Immature natural killer cell (primary cell): ENCODE results near the gene FRMPD4. TPM values are rescaled to one million over a fixed set of nuclear protein-coding genes. Genes with fewer than 3 reads are reported as not detected.

Experiments
- DNase-seq, 3 donors: peaks; one replicate each; pipeline ENCODE4 v3.0.0; 2022; ENCODE audit warnings: mixed read lengths in 1 of 3
- H3K27ac Mint-ChIP-seq, 6 donors: one replicate each; pipeline ENCODE4 v1.8.0; 2020; ENCODE audit warnings: mixed read lengths in 6 of 6, mild to moderate bottlenecking in 5 of 6, inconsistent platforms in 4 of 6, moderate library complexity in 3 of 6
- H3K27me3 Mint-ChIP-seq, 3 donors: one replicate each; pipeline ENCODE4 v1.8.0; 2020 to 2021; ENCODE audit warnings: low read depth in 3 of 3, mild to moderate bottlenecking in 3 of 3, mixed read lengths in 3 of 3, moderate library complexity in 3 of 3, inconsistent platforms in 1 of 3
- H3K36me3 Mint-ChIP-seq, 3 donors: one replicate each; pipeline ENCODE4 v1.8.0; 2020; ENCODE audit warnings: mixed read lengths in 3 of 3, inconsistent platforms in 2 of 3, mild to moderate bottlenecking in 2 of 3
- H3K4me1 Mint-ChIP-seq, 2 donors: one replicate each; pipeline ENCODE4 v1.8.0; 2020; ENCODE audit warnings: inconsistent platforms in 2 of 2, mild to moderate bottlenecking in 2 of 2, mixed read lengths in 2 of 2, moderate library complexity in 1 of 2
- H3K4me3 Mint-ChIP-seq, 5 donors: one replicate each; pipeline ENCODE4 v1.8.0; 2020; ENCODE audit warnings: mild to moderate bottlenecking in 5 of 5, mixed read lengths in 5 of 5, inconsistent platforms in 3 of 5, moderate library complexity in 3 of 5
- H3K9me3 Mint-ChIP-seq, 6 donors: one replicate each; pipeline ENCODE4 v1.8.0; 2020; ENCODE audit warnings: mild to moderate bottlenecking in 6 of 6, mixed read lengths in 6 of 6, inconsistent platforms in 4 of 6, moderate library complexity in 3 of 6
- polyA plus RNA-seq, 3 donors: library from polyadenylated mRNA; unstranded; fragments of 300-500 nt; fragmentation: Illumina TruSeq; gene quantifications; one replicate each; pipeline ENCODE4 v1.2.3, GENCODE V29; 2021

The FRMPD4 gene
- polyA plus RNA-seq, 3 donors from 2014 or later = not detected

DNA sequence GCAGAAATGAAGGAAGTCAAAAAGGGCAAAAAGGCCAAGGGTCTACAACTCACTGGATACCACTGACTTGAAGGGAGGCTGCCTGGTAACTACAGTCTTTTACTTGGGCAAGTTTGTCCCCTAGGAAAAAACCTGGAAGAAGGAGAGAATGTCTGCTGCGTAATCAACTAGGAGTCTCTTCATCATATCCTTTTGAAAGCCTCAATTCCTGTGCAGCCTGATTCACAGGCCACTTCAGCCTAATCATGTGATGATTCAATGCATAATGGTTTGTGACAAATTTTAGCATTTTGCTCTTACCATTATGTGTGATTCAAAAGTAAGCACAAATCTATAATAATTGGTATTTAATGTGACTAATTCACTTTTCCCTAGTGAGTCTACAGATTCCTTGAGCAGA lies 273.6 kb downstream of the FRMPD4 start:
- DNase-seq = no peak
- Mint-ChIP-seq H3K9me3 (peaks cover 0 to 2% (median 0%) of the 10 kb centered on the region in 6 donors), H3K27me3 (peaks cover 0 to 7% (median 4%) of the 10 kb centered on the region in 3 donors), H3K4me3 (no peak overlapping the region), H3K4me1 (no peaks in the 10 kb centered on the region), H3K27ac (no peak overlapping the region), H3K36me3 (no peaks in the 10 kb centered on the region)

DNA sequence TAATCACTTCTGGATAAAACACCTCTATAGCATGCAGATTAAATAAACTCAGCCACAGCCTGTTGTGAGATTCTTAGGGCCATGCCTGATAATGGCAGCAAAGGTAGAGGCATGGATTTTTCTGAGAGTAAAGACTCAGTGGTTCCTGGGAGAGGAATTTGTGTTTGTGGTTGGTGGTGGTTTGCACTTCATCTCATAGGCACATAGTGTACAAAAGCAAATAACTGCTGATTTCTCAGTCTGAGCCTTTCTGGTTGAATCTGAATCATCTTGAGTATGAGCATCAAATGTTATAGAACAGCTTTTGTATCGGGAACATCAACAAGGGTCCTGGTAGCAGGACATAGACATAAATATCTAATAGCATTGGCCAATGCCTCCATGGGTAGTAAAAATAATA lies 274.3 kb downstream of the FRMPD4 start:
- peaks cover 0 to 7% (median 4%) of the 10 kb centered on the region in 3 donors for H3K27me3 Mint-ChIP-seq
- H3K36me3 Mint-ChIP-seq = no peaks in the 10 kb centered on the region
- DNase-seq = no peak
- peaks cover 0 to 2% (median 0%) of the 10 kb centered on the region in 6 donors for H3K9me3 Mint-ChIP-seq
- no peak overlapping the region for H3K4me3 Mint-ChIP-seq
- no peaks in the 10 kb centered on the region for H3K4me1 Mint-ChIP-seq
- no peak overlapping the region for H3K27ac Mint-ChIP-seq

DNA sequence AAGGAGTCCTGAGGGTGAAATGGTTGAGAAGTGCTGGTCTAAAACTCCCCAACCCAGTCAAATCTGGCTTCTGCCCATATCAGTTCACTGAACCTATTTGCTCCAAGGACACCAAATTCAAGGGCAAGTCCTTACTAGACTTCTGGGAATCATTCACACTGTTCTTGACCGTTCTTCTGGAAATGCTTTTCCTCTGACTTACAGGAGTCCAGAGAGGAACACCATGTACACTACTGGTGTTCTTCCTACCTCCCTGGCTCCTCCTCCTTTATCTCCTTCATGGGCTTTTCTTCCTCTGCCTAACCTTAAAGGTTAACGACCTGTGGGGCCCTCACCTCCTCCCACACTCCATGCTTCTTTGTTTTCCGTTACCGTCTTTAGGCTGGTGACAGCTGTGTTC lies 281.3 kb downstream of the FRMPD4 start:
- H3K27me3 Mint-ChIP-seq = peaks cover 0 to 3% (median 0%) of the 10 kb centered on the region in 3 donors
- H3K4me1 Mint-ChIP-seq = no peaks in the 10 kb centered on the region
- H3K36me3 Mint-ChIP-seq = no peaks in the 10 kb centered on the region
- no peak for DNase-seq
- no peak overlapping the region for H3K27ac Mint-ChIP-seq
- peaks cover 0 to 2% (median 0%) of the 10 kb centered on the region in 6 donors for H3K9me3 Mint-ChIP-seq
- H3K4me3 Mint-ChIP-seq = no peak overlapping the region

DNA sequence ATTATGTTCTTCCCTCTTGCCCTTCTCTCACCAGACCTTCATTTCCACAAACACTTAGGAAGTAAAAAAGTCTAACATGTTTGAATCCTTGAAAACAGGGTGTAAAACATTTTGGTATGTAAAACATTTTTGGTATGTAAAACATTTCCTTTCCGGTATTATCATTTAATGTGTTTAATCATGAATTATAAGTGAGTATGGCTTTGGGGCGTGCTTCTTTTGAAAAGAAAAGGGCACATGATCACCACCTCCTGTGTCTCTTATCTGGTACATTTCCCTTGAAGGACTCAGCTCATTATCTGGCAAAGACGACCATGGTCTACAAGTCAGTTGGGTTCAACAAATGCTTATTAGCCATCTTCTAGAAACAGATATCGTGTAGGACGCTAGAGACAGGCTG lies 283.6 kb downstream of the FRMPD4 start:
- Mint-ChIP-seq H3K27ac (no peak overlapping the region), H3K9me3 (peaks cover 0 to 2% (median 0%) of the 10 kb centered on the region in 6 donors), H3K4me3 (no peak overlapping the region), H3K36me3 (no peaks in the 10 kb centered on the region), H3K4me1 (no peaks in the 10 kb centered on the region), H3K27me3 (peaks cover 0 to 3% (median 2%) of the 10 kb centered on the region in 3 donors)
- DNase-seq = no peak

DNA sequence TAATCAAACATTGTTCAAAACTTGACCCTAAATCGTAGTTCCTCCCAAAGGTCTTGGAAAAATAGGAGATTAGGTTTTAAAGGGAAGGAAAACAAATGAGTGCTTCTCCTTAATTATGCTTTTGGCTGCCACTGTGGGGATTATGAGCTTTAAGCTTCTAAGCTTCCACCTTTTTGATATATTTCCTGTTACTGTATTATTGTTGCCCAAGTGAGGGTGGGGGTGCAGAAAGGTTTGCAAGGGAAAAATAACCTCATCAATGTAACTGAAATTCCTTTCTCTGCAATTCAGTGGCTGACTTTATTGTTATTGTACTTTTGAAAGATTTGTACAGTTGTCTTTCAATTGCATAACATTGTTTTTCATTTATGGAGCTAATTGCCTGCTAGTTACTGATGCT lies 285.1 kb downstream of the FRMPD4 start:
- no peak overlapping the region for H3K4me3 Mint-ChIP-seq
- H3K4me1 Mint-ChIP-seq = no peaks in the 10 kb centered on the region
- H3K27me3 Mint-ChIP-seq = peaks cover 2 to 3% (median 3%) of the 10 kb centered on the region in 3 donors
- no peak overlapping the region for H3K27ac Mint-ChIP-seq
- peaks cover 0 to 2% (median 0%) of the 10 kb centered on the region in 6 donors for H3K9me3 Mint-ChIP-seq
- no peaks in the 10 kb centered on the region for H3K36me3 Mint-ChIP-seq
- no peak for DNase-seq

DNA sequence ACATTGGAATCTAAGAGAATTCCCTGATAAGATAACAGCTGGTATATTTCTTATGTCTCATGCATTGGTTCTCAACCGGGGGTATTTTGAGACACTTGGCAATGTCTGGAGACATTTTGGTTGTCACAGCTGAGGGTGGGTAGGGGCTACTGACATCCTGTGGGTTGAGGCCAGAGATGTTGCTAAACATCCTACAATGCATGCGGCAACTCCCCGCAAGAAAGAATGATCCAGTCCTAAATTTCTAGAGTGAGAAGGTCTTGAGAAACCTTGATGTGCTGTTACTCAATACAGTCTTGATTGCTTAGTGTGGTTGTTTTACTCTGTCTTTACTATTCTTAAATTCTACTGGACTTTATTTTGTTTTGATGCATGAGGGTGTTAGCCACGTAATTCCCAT lies 287.2 kb downstream of the FRMPD4 start:
- Mint-ChIP-seq H3K9me3 (peaks cover 0 to 2% (median 0%) of the 10 kb centered on the region in 6 donors), H3K27ac (no peak overlapping the region), H3K4me3 (no peak overlapping the region), H3K4me1 (no peaks in the 10 kb centered on the region), H3K27me3 (peaks cover 1 to 3% (median 2%) of the 10 kb centered on the region in 3 donors), H3K36me3 (no peaks in the 10 kb centered on the region)
- no peak for DNase-seq

DNA sequence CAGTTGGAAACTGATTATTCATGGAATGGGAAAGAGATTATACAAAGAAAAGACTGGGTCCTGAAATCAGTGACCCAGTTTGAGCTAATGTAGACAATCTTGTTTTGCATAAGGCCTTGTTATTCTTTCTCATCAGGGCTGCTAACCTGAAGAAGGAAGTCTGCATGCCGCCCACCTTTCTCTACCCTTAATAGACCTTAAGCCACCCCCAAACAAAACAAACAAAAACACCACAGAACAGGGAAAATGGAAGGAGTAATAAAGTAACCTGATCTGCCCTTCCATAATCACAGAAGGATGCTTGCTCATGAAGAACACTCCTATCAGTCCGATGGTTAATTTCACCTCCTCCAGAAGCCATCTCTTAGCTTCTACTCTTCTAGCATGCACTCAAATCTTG lies 288.1 kb downstream of the FRMPD4 start:
- peaks cover 0 to 2% (median 0%) of the 10 kb centered on the region in 6 donors for H3K9me3 Mint-ChIP-seq
- H3K36me3 Mint-ChIP-seq = no peaks in the 10 kb centered on the region
- H3K4me3 Mint-ChIP-seq = no peak overlapping the region
- no peak for DNase-seq
- H3K4me1 Mint-ChIP-seq = no peaks in the 10 kb centered on the region
- H3K27ac Mint-ChIP-seq = no peak overlapping the region
- peaks cover 0 to 3% (median 2%) of the 10 kb centered on the region in 3 donors for H3K27me3 Mint-ChIP-seq

DNA sequence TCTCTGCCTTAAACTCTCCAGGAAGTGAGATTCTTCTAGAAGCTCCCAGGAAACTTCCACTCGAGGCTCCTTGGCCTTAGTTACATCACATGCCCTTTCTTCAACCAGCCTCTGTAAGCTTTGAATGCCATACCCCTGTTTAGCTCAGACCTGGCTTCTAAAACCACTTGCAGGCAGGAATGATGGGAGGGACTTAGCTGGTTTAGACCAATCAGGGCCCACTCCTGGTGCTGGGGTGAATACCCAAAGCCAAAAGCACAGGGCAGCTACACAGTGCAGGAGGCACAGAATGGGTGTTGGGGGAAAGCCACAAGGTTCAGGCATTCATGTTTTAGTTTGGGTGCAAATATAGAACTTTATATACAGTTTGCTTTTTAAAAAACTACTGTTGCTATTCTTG lies 296.2 kb downstream of the FRMPD4 start:
- DNase-seq = no peak
- Mint-ChIP-seq H3K9me3 (no peaks in the 10 kb centered on the region), H3K4me1 (no peaks in the 10 kb centered on the region), H3K27me3 (peaks cover 2 to 5% (median 2%) of the 10 kb centered on the region in 3 donors), H3K4me3 (no peak overlapping the region), H3K27ac (no peak overlapping the region), H3K36me3 (no peaks in the 10 kb centered on the region)

DNA sequence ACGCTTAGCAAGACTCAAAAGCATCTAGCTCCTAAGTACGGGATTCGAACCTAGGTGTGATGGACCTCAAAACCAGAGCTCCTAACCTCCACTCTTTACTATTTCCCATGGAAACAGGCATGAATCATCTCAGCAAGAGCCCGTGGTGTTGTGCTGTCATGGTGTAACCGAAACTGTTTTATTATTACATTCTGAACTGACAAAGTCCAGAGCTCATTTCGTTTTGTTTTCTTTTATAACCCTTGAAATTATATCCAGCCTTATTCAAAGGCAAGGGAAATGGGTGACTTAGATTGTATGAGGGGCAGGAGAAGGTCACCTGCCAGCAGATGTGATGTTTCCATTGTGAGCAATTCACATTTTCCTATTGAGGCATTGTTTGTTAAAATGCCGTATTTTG lies 301.1 kb downstream of the FRMPD4 start:
- Mint-ChIP-seq H3K4me1 (no peaks in the 10 kb centered on the region), H3K4me3 (no peak overlapping the region), H3K27me3 (peaks cover 2 to 5% (median 3%) of the 10 kb centered on the region in 3 donors), H3K9me3 (peaks cover 0 to 2% (median 0%) of the 10 kb centered on the region in 6 donors), H3K36me3 (no peaks in the 10 kb centered on the region), H3K27ac (no peak overlapping the region)
- DNase-seq = no peak

DNA sequence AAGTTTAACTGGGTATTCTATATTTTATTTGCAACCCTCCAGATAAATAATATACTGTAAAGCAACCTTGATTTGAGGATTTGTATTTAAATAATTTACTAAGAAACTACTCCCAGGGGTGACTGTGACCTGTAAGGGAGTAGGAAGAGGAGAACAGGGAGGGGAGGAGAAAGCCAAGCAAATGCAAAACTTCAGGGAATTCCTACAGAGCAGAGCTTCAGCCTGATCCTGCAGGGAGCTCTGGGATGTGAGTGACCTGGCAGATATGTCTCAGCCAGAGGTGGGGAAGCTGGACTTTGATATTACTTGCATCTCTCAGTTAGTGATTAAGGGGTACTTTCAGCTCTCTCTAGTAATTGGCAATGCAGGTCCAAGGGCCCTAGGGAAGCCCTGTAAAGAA lies 302.0 kb downstream of the FRMPD4 start:
- no peak for DNase-seq
- H3K4me1 Mint-ChIP-seq = no peaks in the 10 kb centered on the region
- H3K36me3 Mint-ChIP-seq = no peaks in the 10 kb centered on the region
- no peak overlapping the region for H3K4me3 Mint-ChIP-seq
- peaks cover 0 to 2% (median 0%) of the 10 kb centered on the region in 6 donors for H3K9me3 Mint-ChIP-seq
- peaks cover 2 to 6% (median 3%) of the 10 kb centered on the region in 3 donors for H3K27me3 Mint-ChIP-seq
- H3K27ac Mint-ChIP-seq = no peak overlapping the region

DNA sequence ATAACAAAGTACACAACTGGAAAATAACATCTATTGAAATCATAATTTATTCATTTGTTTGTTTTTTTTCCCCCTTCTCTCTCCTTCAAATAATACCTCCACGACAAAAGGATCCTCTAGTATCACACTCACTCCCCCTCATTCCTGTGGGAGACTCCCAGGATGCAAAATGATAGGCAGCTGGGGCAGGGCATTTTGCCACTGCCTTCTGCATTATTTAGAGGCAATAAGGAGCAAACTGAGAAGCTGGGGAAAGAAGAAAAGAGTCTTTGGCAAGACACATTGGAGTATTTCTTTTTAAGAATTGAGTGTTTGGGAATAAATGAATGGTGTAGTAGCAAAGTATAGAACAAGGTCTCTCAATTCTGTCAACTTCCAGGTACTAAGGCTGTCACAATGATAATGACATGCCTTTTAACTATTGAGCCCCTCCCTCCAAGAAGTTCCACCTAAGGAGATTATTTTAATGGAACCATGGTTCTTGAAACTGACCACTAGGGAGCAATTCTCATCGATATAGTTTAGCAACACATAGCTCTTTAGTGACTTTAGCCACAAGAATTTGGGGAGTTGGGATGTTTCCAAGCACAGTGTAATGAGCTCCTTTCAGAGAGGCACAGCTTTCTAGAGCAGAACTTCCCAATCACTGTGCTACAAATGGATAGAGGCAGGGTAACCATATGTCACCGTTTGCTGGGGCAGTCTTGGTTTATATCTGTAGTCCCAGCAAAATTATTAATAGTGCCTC lies 303.3 kb downstream of the FRMPD4 start:
- Mint-ChIP-seq H3K9me3 (peaks cover 0 to 2% (median 0%) of the 10 kb centered on the region in 6 donors), H3K4me1 (no peaks in the 10 kb centered on the region), H3K4me3 (no peak overlapping the region), H3K27ac (no peak overlapping the region), H3K27me3 (peaks cover 2 to 6% (median 3%) of the 10 kb centered on the region in 3 donors), H3K36me3 (no peaks in the 10 kb centered on the region)
- DNase-seq = no peak

DNA sequence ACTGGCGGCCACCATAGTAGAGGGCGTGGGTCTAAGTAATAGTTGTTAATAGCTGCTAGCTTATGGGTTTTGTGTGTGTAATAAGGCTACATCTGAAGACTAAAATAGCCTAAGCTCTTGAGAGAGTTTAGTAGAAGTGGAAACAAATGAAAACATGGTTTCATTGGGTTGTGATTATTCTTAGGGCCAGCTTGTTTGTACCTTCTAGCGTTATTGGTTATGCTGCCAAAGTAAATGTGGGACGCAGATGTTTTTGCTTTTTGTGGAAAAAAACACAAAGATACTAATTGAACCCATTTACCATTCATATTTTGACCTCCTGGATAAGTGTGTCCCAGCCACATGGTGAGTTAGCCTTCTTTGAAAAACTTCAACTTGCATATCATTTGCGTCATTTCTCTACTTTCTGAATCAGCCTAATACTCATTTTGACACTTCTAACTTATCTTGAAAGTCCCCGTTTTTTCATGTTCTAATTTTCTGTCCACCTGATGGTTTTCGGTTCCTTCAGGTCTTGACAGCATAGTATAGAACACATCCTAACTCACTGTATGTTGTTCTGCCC lies 305.3 kb downstream of the FRMPD4 start:
- no peak overlapping the region for H3K27ac Mint-ChIP-seq
- peaks cover 0 to 2% (median 0%) of the 10 kb centered on the region in 6 donors for H3K9me3 Mint-ChIP-seq
- H3K36me3 Mint-ChIP-seq = no peaks in the 10 kb centered on the region
- DNase-seq = no peak
- no peaks in the 10 kb centered on the region for H3K4me1 Mint-ChIP-seq
- H3K27me3 Mint-ChIP-seq = peaks cover 0 to 2% (median 2%) of the 10 kb centered on the region in 3 donors
- H3K4me3 Mint-ChIP-seq = no peak overlapping the region

DNA sequence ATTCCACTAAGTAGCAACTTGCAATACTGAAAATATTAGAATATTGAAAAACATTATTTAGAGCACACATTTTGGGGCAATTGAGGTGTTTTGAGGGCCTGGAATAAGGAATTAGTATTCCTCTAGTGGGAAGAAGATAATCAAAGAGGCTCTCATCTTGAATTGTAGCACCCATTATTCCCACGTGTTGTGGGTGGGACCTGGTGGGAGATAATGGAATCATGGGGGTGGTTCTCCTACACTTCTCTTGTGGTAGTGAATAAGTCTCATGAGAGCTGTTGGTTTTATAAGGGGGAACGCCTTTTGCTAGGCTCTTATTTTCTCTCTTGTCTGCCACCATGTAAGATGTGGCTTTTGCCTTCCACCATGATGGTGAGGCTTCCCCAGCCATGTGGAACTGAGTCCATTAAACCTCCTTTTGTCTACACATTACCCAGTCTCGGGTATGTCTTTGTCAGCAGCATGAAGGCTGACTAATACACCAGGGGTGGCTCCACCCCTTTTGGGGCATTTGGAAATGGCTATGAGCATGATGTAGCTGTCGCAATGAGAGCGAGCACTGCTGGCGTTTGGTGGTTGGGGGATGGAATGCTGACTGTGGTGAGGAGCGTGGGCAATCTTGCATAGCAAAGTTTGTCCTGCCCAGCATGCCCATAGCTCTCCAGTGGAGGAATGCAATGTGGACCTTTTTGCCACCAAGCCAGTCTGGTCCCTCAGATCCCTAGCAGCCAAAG lies 308.2 kb downstream of the FRMPD4 start:
- DNase-seq = no peak
- Mint-ChIP-seq H3K36me3 (no peaks in the 10 kb centered on the region), H3K4me1 (no peaks in the 10 kb centered on the region), H3K4me3 (no peak overlapping the region), H3K27ac (no peak overlapping the region), H3K27me3 (peaks cover 0 to 2% (median 2%) of the 10 kb centered on the region in 3 donors), H3K9me3 (peaks cover 0 to 4% (median under 1%) of the 10 kb centered on the region in 6 donors)

DNA sequence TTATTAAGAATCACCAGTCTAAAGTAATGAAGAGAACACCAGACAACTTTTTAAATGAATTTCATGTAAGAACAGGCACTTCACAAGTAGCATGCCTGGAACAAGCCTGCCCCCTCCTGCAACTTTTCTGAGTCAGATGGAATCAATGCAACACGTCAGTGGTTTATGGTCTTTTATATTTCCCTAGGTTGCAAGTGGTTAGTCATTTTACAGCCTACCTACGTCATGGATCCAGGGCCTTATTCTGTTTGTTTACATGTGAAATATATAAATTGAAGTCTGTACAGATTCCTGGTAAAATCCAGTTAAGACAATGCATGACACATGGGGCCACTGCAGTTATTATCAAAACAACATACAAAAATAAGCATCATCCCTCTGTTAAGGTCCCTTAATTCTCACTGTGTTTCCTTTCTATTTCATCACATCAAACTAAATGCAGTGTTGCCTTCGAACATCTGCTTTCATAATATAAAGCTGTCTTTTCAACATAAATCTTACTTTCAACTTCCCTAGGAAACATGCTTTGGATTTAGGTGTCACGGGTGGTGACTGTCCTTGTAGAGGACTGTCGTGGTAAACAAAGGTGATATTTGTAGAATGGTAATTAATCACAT lies 309.3 kb downstream of the FRMPD4 start:
- no peak overlapping the region for H3K27ac Mint-ChIP-seq
- H3K27me3 Mint-ChIP-seq = peaks cover 0 to 2% (median 0%) of the 10 kb centered on the region in 3 donors
- no peaks in the 10 kb centered on the region for H3K4me1 Mint-ChIP-seq
- H3K36me3 Mint-ChIP-seq = no peaks in the 10 kb centered on the region
- no peak overlapping the region for H3K4me3 Mint-ChIP-seq
- peaks cover 0 to 4% (median 1%) of the 10 kb centered on the region in 6 donors for H3K9me3 Mint-ChIP-seq
- DNase-seq = no peak
